NCI-H345 (cell line): ENCODE measurements around the gene ZNF195.
"Not testable (repeated sequence)": the region's sequence is repeated elsewhere in the genome, so short reads cannot be mapped to it uniquely, and the experiment has no call there.

ENCODE experiments used
- DNase-seq: peaks from one replicate; lab custom pipeline; 2025; lab: John Stamatoyannopoulos, UW

ZNF195 gene

DNA sequence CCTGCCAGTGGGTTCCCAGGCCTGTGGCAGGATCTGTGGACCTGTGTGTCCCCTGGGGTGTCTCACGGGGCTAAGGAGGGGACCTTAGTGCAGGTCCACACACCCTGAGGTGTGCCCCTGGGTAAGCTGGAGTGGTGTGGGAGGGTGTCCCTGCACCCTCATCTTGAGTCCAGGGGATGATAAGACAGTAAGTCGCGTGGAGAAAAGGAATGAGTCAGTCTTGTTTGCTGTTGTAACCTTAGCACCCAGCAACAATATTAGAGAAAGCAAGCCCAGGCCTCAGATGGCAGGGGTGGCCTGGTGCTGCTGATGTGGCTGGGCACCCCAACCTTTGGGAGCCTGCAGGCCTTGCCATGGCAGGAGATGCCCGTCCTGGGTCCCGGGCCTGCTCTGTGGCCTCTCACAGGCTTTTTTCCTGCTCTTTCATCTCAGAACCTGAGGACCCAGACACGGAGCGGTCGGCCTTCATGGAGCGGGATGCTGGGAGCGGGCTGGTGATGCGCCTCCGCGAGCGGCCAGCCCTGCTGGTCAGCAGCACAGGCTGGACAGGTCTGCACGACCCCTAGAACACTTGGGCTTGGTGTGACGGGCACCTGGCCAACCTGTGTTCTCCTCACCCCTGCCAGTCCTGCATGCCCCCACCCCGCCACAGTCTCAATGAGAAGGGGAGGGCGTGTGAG is 23.4 kb upstream of the ZNF195 start:
- DNase-seq: not testable (repeated sequence)

GRCh38 chr11:3401052-3401451 is 22.1 kb upstream of the ZNF195 start:
- not testable (repeated sequence) for DNase-seq

DNA sequence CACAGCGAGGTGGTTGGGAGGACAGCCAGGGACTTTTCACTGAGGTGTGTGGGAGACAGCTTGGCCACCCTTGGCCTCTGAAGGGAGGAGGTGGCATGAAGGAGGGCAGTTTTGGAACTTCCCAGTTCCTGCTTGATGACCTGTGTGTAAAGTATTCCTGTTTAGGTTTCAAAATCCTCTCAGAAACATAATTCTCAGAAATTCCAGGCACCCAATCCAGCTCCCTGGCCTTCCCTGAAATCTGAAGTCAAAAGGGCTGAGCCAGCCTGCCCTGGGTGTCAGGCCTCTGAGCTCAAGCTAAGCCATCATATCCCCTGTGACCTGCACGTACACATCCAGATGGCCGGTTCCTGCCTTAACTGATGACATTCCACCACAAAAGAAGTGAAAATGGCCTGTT is 19.6 kb upstream of the ZNF195 start:
- not testable (repeated sequence) for DNase-seq

GRCh38 chr11:3398106-3398505 is 19.2 kb upstream of the ZNF195 start:
- not testable (repeated sequence) for DNase-seq

GRCh38 chr11:3397210-3397609 is 18.3 kb upstream of the ZNF195 start:
- not testable (repeated sequence) for DNase-seq

DNA sequence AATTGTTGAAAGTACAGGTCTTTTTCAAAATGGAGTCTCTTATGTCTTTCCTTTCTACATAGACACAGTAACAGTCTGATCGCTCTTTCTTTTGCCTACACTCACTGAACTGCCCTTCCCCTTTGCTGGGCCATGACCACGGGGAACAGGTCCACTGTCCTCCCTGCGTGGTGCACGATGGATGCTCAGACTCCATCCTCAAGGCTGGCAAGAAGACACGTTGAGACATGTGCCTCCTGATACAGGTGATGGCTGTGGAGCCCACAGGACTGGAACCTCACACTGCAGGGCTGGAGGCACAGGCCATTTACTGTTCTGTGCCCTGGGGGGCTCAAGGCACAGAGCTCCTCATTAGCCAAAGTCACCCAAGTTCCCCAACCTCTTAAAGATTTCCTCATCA is 16.5 kb upstream of the ZNF195 start:
- not testable (repeated sequence) for DNase-seq

GRCh38 chr11:3394956-3395355 is 16.0 kb upstream of the ZNF195 start:
- not testable (repeated sequence) for DNase-seq

DNA sequence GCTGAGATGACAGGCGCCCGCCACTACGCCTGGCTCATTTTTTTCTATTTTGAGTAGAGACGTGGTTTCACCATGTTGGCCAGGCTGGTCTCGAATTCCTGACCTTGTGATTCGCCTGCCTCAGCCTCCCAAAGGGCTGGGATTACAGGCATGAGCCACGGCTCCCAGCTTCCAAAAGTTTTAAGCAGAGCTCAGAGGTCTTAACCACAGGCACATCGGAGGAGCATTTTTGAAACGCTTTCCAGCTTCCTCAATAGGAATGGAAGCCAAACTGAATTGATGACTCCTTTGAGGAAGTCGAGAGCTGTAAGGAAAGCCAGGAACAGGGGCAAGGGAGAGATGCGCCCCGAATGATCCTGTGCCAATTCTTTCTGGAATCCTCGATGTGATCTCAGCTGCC is 14.5 kb upstream of the ZNF195 start:
- not testable (repeated sequence) for DNase-seq

GRCh38 chr11:3382613-3383285 is 3.8 kb upstream of the ZNF195 start:
- no peak for DNase-seq

DNA sequence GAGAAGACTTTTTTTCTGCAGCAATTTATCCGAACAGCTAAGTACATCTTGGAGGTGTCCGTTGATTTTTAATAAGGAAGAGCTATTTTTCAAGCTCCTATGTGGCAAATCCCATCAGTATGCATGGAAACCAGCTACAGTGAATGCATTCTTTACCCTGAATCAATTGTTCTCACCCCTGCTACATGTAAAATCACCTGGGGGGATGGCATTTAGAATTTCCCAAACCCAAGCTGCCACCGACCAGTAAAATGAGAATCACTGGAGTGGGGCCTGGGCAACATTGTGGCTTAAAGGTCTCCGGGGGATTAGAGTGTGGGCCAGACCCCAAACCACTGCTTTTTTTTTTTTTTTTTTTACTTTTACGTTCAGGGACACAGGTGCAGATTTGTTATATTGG is 2.8 kb upstream of the ZNF195 start:
- DNase-seq: no peak

- DNase-seq: no peak
Measured at GRCh38 chr11:3380706-3381545, 2.0 kb upstream of the ZNF195 start.

DNA sequence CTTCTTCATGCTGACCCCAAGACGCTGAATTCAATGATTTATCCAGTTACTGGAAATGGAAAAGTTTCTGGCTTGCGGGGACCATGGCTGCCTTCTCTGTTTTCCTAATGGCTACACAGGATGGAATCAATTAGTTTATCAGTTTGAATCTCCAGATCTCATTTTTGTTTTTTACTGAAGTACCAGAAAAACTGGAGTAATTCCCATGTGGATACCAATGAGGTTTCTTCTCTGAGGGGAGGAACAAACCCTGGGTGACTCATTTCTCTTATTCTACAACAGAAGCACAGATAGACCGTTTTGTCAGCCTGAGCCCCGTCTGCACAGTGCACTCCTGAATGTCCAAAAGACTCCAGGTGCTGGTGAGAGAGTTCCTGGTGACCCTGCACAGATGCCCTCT is 3.4 kb downstream of the ZNF195 start:
- DNase-seq: no peak

DNA sequence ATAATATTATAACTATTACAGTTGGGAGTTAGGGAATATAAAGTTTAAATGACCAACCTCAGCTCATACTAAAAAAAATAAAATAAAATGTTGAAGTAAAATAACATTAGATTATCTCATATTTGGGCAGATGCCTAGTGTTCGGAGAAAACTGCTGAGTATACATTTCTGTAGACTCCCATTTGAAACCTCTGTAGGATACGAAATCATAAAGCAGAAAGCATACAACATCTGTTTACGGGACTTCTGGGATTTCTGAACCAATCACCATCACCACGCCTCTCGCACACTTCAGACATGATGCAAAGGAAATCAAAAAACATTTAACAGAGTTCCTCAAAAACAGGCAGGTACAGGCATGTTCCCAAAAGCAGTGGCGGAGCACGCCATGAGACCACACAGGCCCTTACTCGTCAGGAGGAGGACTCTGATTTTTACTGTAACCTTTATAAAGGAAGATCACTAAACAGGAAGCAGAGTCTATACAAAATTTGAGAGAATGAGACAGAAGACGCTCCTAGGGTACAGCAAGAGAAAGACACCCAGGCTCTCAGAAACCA is 8.6 kb downstream of the ZNF195 start:
- no peak for DNase-seq

GRCh38 chr11:3369366-3369765 is 9.6 kb downstream of the ZNF195 start:
- no peak for DNase-seq

DNA sequence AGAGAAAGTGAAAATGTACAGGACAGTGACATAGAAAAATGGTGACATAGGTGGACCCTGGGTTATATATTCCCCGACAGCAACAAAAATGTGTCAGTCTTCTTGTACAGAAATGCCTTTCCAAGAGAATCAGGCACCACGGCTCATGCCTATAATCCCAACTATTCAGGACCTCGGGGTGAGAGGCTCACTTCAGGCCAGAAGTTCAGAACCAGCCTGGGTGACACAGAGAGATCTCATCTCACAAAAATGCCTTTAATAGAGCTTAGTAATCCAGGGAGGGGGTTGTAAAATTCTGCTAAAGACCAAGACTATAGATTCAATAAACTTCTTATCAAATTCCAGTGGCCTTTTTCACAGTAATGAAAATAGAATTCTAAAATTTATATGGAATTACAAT is 10.7 kb downstream of the ZNF195 start:
- DNase-seq: no peak

DNA sequence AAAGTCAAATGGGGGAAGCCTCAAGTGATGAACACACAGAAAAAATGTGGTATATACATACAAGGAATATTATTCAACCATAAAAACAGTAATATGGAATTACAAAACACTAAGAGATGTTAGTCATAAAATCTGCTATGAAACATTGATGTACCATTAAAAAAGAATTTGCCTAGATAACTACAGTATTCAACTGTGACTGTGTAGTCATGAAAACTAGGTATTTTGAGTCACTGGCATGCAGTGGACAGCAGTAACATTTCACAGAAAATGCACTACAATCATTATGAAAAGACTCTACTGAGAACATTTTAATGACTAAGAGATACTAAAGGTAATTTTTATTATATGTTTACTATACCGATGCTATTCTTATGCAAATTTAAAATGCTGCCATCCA is 11.7 kb downstream of the ZNF195 start:
- DNase-seq: no peak

- DNase-seq: no peak
Measured at GRCh38 chr11:3359092-3359824, 19.7 kb downstream of the ZNF195 start.

GRCh38 chr11:3357994-3358676 is 20.8 kb downstream of the ZNF195 start:
- DNase-seq: no peak

DNA sequence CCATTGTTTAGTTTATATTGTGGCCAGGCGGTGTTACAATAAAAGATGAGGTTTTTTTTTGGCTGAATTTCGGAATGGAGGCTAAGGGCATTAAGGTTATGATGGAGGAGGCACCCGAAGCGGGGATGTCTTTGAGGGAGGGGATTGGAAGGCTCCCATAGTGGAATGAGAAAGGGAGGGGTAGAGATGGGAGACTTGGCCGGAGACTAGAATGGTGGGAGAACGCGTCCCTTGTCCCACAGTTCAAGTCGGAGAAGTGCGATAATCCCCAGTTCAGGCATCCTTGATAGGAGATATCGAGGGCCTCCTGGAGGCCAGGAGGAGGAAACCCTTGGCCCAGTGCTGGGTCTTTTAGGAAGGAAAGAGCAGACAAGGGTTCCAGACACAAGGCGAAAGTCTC is 21.6 kb downstream of the ZNF195 start:
- no peak for DNase-seq

GRCh38 chr11:3356858-3357257 is 22.1 kb downstream of the ZNF195 start:
- no peak for DNase-seq

DNA sequence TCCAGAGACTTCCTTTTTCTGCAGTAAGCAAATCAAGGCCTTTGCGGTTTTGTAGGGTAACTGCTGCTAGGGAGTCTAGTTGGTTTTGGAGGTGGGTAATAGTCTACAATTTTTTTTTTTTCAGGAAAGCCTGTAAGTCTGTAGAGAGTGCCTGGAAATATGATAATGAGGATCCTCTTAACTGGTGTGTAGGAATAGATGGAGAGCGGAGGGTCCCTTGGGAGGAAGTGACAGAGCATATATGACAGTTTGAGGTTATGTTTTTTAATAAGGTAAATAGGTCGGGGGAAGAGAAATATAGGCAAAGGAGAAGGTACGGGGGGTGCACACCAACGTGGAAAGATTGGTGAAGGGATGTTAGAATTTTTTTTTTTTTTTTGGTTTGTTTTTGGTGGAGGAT is 25.9 kb downstream of the ZNF195 start:
- no peak for DNase-seq
